Uterus (tissue), 2 donors: ENCODE measurements around the gene HSCB.

Experiments used
- POLR2A ChIP-seq, 2 donors: fragments of 450-650 bp; IDR thresholded peaks; one replicate each; pipeline ENCODE4 v1.6.1; 2016; ENCODE audit warnings: antibody characterized with exemption in 2 of 2, mild to moderate bottlenecking in 1 of 2, moderate library complexity in 1 of 2
- TF ChIP-seq, protein P1 (sequence below), 4 experiments: fragments of 200-600 bp in 2 of 4; fragments of 450-650 bp in 2 of 4; sonication (generic) in 2 of 4; IDR thresholded peaks; one replicate each; pipeline ENCODE4 v1.5.1; 2016 to 2019; ENCODE audit warnings: antibody characterized with exemption in 4 of 4, mild to moderate bottlenecking in 2 of 4, moderate library complexity in 1 of 4

DNA sequence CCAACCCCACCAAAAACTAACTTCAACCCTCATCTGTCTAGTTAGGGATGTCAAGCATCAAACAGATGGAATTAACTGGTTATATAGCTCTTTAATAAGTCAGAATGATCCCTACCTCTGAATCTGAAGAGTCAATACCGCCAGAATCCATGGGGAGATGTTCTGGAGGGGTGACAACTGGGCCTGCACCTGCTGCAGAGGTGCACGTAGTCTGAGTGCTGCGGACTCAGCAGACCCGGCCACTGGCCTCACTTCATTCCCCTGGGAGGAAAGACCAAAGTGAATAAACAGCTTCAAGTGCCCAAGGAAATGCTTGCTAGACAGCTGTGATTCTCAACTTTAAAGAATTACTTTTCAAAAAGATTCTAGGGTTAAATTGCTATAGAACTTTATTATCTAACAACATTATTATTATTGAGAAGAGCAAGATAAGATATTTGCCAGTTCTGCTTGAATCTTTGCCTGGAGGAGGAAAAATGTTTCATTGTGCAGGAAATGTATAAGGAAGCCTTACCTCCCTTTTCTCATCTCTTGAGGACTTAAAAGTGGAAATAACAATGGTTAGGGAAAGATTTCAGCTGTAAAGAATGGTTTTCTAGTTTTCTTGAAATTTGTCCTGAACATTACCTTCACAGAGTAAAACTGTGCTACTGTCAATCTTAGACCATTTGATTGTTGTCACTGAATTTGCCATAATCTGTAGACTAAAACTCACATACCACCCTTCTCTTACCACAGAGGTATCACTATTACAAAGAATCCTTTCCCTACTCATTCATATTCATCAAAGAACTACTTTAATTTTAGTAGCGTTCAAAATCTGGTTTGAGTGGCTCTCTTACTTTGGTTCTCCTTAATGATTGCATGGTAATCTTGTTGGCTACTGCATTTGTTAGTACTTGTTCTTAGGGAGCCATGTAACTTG lies 54.4 kb downstream of the HSCB start:
- TF ChIP-seq, protein P1, sequence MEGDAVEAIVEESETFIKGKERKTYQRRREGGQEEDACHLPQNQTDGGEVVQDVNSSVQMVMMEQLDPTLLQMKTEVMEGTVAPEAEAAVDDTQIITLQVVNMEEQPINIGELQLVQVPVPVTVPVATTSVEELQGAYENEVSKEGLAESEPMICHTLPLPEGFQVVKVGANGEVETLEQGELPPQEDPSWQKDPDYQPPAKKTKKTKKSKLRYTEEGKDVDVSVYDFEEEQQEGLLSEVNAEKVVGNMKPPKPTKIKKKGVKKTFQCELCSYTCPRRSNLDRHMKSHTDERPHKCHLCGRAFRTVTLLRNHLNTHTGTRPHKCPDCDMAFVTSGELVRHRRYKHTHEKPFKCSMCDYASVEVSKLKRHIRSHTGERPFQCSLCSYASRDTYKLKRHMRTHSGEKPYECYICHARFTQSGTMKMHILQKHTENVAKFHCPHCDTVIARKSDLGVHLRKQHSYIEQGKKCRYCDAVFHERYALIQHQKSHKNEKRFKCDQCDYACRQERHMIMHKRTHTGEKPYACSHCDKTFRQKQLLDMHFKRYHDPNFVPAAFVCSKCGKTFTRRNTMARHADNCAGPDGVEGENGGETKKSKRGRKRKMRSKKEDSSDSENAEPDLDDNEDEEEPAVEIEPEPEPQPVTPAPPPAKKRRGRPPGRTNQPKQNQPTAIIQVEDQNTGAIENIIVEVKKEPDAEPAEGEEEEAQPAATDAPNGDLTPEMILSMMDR (IDR thresholded peaks at IDR 0.05), result no peak
- TF ChIP-seq POLR2A (IDR thresholded peaks at IDR 0.05), result no peak
